Left ventricle myocardium inferior (tissue), 1 donor: ENCODE data around the gene TMEM205. TPM values are rescaled to one million over a fixed set of nuclear protein-coding genes. Genes with fewer than 3 reads are reported as not detected.

Experiments
- DNase-seq: peaks from one replicate; pipeline ENCODE4 v3.0.0-alpha.2; 2020
- H3K27ac ChIP-seq: fragments of 200-600 bp; replicated peaks from 2 replicates; pipeline ENCODE4 v1.8.0; 2021
- H3K27me3 ChIP-seq: fragments of 200-600 bp; 2 replicates; pipeline ENCODE4 v1.8.0; 2021; ENCODE audit warnings: low read depth
- H3K36me3 ChIP-seq: fragments of 200-600 bp; 2 replicates; pipeline ENCODE4 v1.8.0; 2021
- H3K4me1 ChIP-seq: fragments of 200-600 bp; 2 replicates; pipeline ENCODE4 v1.8.0; 2021
- H3K4me3 ChIP-seq: fragments of 200-600 bp; 2 replicates; pipeline ENCODE4 v1.8.0; 2021; ENCODE audit warnings: mild to moderate bottlenecking, moderate library complexity
- H3K9me3 ChIP-seq: fragments of 200-600 bp; replicated peaks from 2 replicates; pipeline ENCODE4 v1.8.0; 2021
- CTCF ChIP-seq: fragments of 200-600 bp; IDR thresholded peaks from 2 replicates; pipeline ENCODE4 v1.8.0; 2021; ENCODE audit warnings: antibody characterized with exemption, mild to moderate bottlenecking, borderline replicate concordance
- intact Hi-C: fragments of 100-400 bp; cut with micrococcal nuclease; formaldehyde crosslinking; loops from one replicate; pipeline ENCODE4 v1.11.0; 2022
- total RNA-seq: library from RNA; stranded (reverse); fragmentation: NEBNext Ultra II Directional; extraction: Animal tissue kit (Norgen Biotek cat#: 25700); gene quantifications from one replicate; pipeline ENCODE4 v1.2.1, GENCODE V29; 2021
- donor health status: DM: no; HTN: yes; CAD: no; lungs with severe emphysema.

TMEM205 gene
- total RNA-seq, 1 donor from 2014 or later, result 77.8 TPM

- Histone ChIP-seq H3K4me1 (peaks cover 8% of the 10 kb centered on the region), H3K36me3 (peaks cover 35% of the 10 kb centered on the region), H3K9me3 (no peaks in the 10 kb centered on the region), H3K27me3 (no peaks in the 10 kb centered on the region), H3K27ac (no peak overlapping the region), H3K4me3 (no peak overlapping the region)
- TF ChIP-seq CTCF, result no peak
- intact Hi-C loops, result no loop called here
- no peak for DNase-seq
These were observed 18.9 kb upstream of the TMEM205 start for GRCh38 chr19:11364935-11365334.

DNA sequence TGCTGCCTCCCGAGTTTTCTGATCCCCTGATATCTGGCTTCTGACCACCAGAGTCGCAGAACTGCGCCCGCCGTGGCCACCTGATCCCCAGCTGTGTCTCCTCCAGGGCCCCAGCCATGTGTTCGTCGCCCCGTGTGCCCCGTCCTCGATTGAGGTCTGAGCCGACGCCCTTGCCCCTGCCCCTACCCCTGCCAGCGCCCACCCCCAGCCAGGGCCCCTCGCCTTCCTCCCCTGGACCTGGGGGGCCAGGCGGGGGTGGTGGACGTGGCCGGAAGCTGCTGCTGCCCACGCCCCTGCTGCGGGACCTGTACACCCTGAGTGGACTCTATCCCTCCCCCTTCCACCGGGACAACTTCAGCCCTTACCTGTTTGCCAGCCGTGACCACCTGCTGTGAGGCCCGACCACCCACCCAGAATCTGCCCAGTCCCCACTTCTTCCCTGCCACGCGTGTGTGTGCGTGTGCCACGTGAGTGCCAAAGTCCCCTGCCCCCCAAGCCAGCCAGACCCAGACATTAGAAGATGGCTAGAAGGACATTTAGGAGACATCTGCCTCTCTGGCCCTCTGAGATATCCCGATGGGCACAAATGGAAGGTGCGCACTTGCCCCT lies 18.3 kb upstream of the TMEM205 start:
- TF ChIP-seq CTCF, result no peak
- no peak for DNase-seq
- intact Hi-C loops, result no loop called here

DNA sequence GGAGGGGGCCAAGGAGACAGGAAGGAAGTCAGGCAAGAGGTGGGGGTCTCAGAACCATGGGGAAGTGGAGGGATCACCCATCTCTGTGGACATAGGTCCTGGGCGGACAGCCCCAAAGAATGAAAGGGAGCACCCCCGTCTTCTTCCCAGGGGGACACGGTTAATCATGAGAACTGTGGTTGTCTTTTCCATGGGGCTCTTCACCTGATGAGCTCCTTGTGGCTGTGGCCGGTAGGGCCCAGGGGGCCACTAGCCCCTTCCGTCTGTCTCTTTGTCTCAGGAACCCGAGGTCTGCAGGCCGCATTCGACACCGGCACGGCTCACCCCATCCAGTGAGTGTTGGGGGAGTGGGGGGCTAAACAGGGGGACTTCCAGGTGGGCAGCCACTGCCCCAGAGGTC lies 17.8 kb upstream of the TMEM205 start:
- H3K27ac ChIP-seq, result no peak overlapping the region
- intact Hi-C loops, result no loop called here
- peaks cover 8% of the 10 kb centered on the region for H3K4me1 ChIP-seq
- H3K4me3 ChIP-seq, result no peak overlapping the region
- H3K27me3 ChIP-seq, result no peaks in the 10 kb centered on the region
- peaks cover 42% of the 10 kb centered on the region for H3K36me3 ChIP-seq
- DNase-seq, result no peak
- H3K9me3 ChIP-seq, result no peaks in the 10 kb centered on the region
- TF ChIP-seq CTCF, result no peak

More for the DNA sequence above, 18.3 kb upstream of the TMEM205 start:
- no peaks in the 10 kb centered on the region for H3K27me3 ChIP-seq
- peaks cover 41% of the 10 kb centered on the region for H3K36me3 ChIP-seq
- H3K27ac ChIP-seq, result no peak overlapping the region
- no peaks in the 10 kb centered on the region for H3K9me3 ChIP-seq
- no peak overlapping the region for H3K4me3 ChIP-seq
- peaks cover 8% of the 10 kb centered on the region for H3K4me1 ChIP-seq

DNA sequence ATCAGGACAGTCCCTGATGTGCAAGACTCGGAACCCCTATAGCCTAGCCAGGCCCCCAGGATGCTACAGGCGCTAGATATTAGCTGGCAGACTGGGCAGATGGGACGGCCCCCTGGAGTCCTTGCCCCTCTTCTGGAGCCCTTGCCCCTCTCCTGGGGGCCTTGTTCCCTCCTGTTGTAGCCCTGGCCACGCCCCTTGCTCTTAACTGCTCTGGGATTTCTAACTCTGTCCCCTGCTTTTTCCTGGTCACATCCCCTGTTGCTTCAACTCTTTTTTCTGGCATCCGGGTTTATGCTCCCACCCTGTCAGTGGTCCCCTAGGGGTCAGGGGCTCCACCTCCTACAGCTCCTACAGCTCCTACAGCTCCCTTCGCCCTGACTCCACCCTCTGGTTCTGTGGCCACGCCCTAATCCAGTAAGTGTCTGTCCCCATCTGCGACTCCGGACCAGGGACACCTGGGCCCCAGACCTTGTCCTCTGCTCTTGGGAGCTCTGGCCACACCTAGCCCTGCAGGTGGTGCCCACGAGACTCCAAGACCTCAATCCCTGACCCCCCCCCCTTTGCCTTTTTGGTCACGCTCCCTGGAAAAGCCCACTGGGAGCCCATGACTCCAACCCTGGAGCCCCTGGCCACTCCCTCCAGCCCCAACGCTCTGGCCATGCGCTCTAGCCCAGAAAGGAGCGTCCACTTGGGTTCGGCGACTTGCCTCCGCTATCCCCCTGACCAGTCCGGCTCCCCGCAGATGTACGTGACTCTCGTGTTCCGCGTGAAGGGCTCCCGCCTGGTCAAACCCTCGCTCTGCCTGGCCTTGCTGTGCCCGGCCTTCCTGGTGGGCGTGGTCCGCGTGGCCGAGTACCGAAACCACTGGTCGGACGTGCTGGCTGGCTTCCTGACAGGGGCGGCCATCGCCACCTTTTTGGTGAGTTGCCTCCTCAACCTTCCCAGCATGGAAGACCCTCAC lies 16.0 kb upstream of the TMEM205 start:
- H3K27me3 ChIP-seq, result no peaks in the 10 kb centered on the region
- H3K4me3 ChIP-seq, result no peak overlapping the region
- no peaks in the 10 kb centered on the region for H3K9me3 ChIP-seq
- H3K27ac ChIP-seq, result no peak overlapping the region
- intact Hi-C loops, result no loop called here
- no peak for TF ChIP-seq CTCF
- no peak for DNase-seq
- peaks cover 8% of the 10 kb centered on the region for H3K4me1 ChIP-seq
- H3K36me3 ChIP-seq, result peaks cover 42% of the 10 kb centered on the region

DNA sequence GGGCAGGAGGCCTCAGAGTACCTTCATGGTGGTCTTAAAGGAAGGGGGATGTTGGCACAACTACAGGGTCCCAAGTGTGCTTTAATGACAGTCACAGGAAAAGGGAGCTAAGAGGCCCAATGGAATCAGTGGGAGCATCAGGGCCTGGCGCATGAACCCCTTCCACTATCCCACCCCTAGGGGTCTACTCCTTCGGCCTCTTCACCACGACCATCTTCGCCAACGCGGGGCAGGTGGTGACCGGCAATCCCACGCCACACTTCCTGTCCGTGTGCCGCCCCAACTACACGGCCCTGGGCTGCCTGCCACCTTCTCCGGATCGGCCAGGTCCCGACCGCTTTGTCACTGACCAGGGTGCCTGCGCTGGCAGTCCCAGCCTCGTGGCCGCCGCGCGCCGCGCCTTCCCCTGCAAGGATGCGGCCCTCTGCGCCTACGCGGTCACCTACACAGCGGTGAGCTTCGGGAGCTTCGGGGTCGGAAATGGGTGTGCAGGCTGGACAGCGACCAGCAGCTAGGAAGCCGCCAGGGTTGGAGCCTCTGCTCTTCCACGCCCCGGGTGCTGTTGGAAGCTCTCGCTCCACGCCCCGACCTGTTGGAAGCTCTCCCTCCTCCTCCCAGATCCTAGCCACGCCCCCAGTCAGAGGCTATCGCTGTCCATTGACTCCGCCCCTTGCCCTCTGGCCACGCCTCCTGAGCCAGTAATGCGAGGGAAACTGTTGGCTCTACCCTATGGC lies 15.1 kb upstream of the TMEM205 start:
- Histone ChIP-seq H3K4me3 (peak overlapping the region; percentile 24), H3K27me3 (no peaks in the 10 kb centered on the region), H3K9me3 (no peaks in the 10 kb centered on the region), H3K4me1 (peaks cover 14% of the 10 kb centered on the region), H3K27ac (no peak overlapping the region), H3K36me3 (peaks cover 42% of the 10 kb centered on the region)
- DNase-seq, result no peak
- intact Hi-C loops, result no loop called here
- no peak for TF ChIP-seq CTCF
